ENCODE results near the gene PBX1.

The PBX1 gene

GRCh38 chr1:164562511-164562910 is 3.5 kb downstream of the PBX1 start:
- in situ Hi-C loops (cut with HindIII; ENCODE audit: low sequenced_read_pairs) = loop anchor here (5.0 to 10.0 kb wide), 2 partner anchors 35 to 202 kb away; no protein-coding TSS in a partner anchor
- H3K4me3 ChIP-seq (ENCODE audit: low read depth, low read length) = peak overlapping the region; percentile 66
- no peak for DNase-seq (ENCODE audit: low read depth)
- no peak for TF ChIP-seq CTCF (IDR thresholded peaks at IDR 0.05; ENCODE audit: low read depth, low read length, missing control alignments)

GRCh38 chr1:164562947-164563520 is 4.0 kb downstream of the PBX1 start:
- no peak for DNase-seq (ENCODE audit: low read depth)
- in situ Hi-C loops (cut with HindIII; ENCODE audit: low sequenced_read_pairs) = loop anchor here (5.0 to 10.0 kb wide), 2 partner anchors 34 to 202 kb away; no protein-coding TSS in a partner anchor
- no peak for TF ChIP-seq CTCF (IDR thresholded peaks at IDR 0.05; ENCODE audit: low read depth, low read length, missing control alignments)
- peak overlapping the region; percentile 66 for H3K4me3 ChIP-seq (ENCODE audit: low read depth, low read length)

- H3K4me3 ChIP-seq (ENCODE audit: low read depth, low read length) = peak overlapping the region; percentile 66
- no peak for TF ChIP-seq CTCF (IDR thresholded peaks at IDR 0.05; ENCODE audit: low read depth, low read length, missing control alignments)
- in situ Hi-C loops (cut with HindIII; ENCODE audit: low sequenced_read_pairs) = loop anchor here (5.0 to 10.0 kb wide), 2 partner anchors 33 to 201 kb away; no protein-coding TSS in a partner anchor
- no peak for DNase-seq (ENCODE audit: low read depth)
These were observed 4.9 kb downstream of the PBX1 start for GRCh38 chr1:164563721-164564360.

GRCh38 chr1:164564378-164564777 is 5.4 kb downstream of the PBX1 start:
- in situ Hi-C loops (cut with HindIII; ENCODE audit: low sequenced_read_pairs) = loop anchor here (5.0 to 10.0 kb wide), 2 partner anchors 33 to 200 kb away; no protein-coding TSS in a partner anchor
- DNase-seq (ENCODE audit: low read depth) = no peak
- peak overlapping the region; percentile 66 for H3K4me3 ChIP-seq (ENCODE audit: low read depth, low read length)
- no peak for TF ChIP-seq CTCF (IDR thresholded peaks at IDR 0.05; ENCODE audit: low read depth, low read length, missing control alignments)

GRCh38 chr1:164565357-164565756 is 6.4 kb downstream of the PBX1 start:
- TF ChIP-seq CTCF (IDR thresholded peaks at IDR 0.05; ENCODE audit: low read depth, low read length, missing control alignments) = no peak
- in situ Hi-C loops (cut with HindIII; ENCODE audit: low sequenced_read_pairs) = loop anchor here (10.0 kb wide), 1 partner anchor 199 kb away; no protein-coding TSS in a partner anchor
- no peak for DNase-seq (ENCODE audit: low read depth)
- peak overlapping the region; percentile 9 for H3K4me3 ChIP-seq (ENCODE audit: low read depth, low read length)

DNA sequence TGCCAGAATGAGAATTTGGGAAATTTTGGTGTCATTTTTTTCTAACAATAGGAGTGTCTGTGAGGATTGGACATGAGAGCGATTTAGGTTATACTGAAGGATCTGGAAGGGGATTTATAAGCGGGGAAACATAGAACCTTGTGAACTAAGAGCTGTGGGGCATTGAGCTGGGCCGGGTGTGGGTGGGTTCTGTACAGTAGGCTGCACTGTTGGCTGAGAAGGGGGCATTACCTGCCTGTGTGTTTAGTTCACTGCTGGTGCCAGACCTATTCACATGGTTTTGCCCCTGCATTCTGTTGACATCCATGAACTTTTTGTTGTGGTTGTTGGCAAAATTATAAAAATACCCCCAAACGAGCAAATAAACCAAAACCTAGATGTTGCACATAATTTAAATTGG is 8.8 kb downstream of the PBX1 start:
- no peak overlapping the region for H3K4me3 ChIP-seq (ENCODE audit: low read depth, low read length)
- DNase-seq (ENCODE audit: low read depth) = no peak

More for the DNA sequence above, 8.8 kb downstream of the PBX1 start:
- in situ Hi-C loops (cut with HindIII; ENCODE audit: low sequenced_read_pairs) = loop anchor here (10.0 kb wide), 1 partner anchor 197 kb away; no protein-coding TSS in a partner anchor
- TF ChIP-seq CTCF (IDR thresholded peaks at IDR 0.05; ENCODE audit: low read depth, low read length, missing control alignments) = no peak
